HT1080 (cell line): ENCODE measurements around the gene NEK8. TPM values are rescaled to one million over a fixed set of nuclear protein-coding genes. Genes with fewer than 3 reads are reported as not detected.
"Not testable (repeated sequence)": the region's sequence is repeated elsewhere in the genome, so short reads cannot be mapped to it uniquely, and the experiment has no call there.

ENCODE experiments used
- DNase-seq: peaks from one replicate; pipeline ENCODE4 v3.0.0-alpha.2; 2015; ENCODE audit warnings: low read depth
- small RNA-seq: library from RNA; depleted of rRNA; stranded (forward); fragments of <200 nt; gene quantifications from one replicate; pipeline ENCODE3, GENCODE V24; 2014
- total RNA-seq: library from RNA; depleted of rRNA; stranded (reverse); fragments of >200 nt; shearing (Covaris generic); gene quantifications from 2 replicates; pipeline ENCODE4 v1.2.3, GENCODE V29; 2014; rRNA removed

NEK8 gene
- total RNA-seq, 1 experiment from 2014 or later: 3.2 TPM

DNA sequence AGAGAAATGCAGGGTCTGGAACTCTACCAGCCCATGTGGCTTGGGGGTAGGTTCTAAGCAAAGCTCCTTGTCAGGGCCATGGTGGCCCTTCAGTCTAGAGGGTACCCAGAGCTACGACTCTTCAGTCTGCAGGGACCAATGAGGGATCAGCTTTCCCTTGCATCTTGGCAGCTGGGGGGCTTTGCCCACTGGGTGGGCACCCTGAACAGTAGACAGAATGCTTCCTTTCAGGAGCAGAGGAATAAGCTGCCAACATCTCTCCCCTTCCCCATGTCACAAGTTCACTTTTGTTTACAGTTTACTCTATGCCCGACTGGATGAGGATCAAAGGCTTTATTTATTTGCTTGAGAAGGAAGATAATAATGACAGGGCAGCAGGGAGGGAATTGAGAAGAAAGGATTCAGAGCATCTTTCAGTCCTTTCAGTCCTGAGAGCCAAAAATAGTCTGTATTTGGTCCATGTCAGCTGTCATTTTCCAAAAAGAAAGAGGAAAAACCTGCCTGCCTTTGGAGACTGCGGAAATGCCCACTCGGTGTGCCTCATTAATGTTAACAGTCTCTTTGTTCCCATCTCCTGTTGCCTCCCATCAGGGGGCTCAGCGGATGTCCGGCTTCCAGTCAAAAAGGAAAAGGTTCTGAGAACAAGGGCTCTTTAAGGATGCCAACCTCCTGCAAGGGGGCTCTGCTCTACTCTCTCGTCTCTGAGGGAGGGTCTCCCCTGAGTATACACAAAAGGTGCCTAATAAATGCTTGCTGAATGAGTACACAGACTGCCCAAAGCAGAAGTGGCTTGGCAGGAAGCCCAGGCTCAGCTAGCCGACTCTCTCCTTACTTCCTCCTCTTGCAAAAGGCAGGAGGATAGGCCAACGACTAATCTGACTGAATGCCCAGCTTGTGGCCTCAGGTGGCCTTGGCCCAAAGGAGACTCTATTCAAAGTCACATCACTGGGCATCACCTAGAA, 32.3 kb downstream of the NEK8 start:
- peak; percentile 61 for DNase-seq

GRCh38 chr17:28763137-28763799, 34.7 kb downstream of the NEK8 start:
- DNase-seq: no peak

DNA sequence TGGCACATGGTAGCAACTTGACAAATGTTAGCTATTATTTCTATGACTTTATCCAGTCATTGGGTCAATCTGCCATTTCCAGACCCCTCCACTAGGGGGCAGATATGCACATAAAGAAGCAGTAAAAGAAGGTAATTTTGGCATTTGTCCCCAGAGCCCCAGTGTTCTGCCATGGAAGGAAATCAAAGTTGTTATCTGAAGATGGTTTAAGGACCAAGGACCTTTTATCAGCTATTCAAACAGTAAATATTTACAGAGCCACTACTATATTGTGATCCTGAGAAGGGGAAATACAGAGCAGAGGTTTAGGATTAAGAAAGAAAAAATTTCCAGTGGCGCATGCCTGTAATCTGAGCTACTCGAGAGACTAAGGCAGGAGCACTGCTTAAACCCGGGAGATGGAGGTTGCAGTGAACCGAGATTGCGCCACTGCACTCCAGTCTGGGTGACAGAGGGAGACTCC, 35.2 kb downstream of the NEK8 start:
- DNase-seq: peak; percentile 66

DNA sequence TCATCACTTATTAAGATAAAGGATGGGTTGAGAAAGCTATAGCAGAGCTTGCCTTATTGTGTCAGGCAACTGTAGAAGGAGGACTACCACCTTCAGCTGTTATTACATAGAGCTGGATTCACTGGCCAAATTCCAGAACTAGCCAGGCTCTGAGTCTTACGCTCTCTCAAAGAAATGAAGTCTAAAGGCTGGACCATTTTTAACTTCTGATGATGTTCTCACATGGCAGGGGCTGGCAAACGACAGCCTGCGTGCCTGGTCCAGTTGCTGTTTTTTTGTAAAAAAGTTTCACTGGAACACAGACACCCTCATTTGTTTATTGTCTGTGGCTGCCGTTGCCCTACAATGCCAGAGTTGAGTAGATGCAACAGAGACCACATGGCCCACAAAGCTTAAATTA, 36.5 kb downstream of the NEK8 start:
- DNase-seq: no peak

- DNase-seq: no peak
Measured at GRCh38 chr17:28773736-28774135, 45.1 kb downstream of the NEK8 start.

GRCh38 chr17:28774206-28774605, 45.6 kb downstream of the NEK8 start:
- no peak for DNase-seq

DNA sequence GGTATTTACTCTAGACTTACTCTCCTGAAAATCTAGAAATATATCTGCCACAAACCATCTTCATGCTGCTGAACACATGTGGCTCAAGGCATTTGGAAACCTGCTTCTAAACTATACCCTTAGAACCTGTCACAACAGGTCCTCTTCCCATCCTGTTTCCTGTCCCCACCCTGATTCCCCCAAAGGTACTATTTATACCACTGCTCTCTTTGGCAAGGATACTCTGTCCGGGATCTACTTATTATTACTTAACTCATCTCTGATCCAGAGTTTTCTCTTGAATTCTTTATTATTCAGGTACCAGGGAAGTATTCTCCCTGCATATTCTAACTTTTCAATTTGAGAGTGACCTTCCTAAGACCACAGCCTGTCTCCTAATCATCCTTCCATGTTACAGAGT, 48.6 kb downstream of the NEK8 start:
- no peak for DNase-seq

DNA sequence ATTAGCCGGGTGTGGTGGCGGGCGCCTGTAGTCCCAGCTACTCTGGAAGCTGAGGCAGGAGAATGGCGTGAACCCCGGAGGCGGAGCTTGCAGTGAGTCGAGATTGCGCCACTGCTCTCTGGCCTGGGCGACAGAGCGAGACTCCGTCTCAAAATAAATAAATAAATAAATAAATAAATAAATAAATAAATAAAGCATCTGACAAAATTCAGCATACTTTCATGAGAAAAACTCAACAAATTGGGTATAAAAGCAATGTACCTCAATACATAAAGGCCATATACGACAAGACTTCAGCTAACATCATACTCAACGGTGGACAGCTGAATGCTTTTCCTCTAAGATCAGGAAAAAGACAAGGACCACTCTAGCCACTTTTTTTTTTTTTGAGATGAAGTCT, 51.0 kb downstream of the NEK8 start:
- DNase-seq: not testable (repeated sequence)

DNA sequence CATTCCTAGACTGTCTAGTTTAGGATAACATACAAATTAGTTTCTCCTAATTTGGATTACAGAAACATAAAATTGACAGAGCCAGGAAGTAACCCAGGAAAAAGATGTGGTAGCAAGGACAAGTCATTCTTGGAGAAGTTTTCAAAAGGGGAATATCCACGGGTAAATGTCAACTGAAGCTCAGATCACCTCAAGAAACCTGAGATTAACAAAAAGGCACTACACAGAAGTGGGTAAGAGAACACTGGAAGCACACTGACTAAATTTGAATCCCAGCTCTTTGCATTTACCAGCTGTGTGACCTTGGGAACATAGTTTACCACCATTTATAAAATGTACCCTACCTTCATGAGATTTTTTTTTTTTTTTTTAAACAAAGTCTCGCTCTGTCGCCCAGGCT, 54.6 kb downstream of the NEK8 start:
- DNase-seq: no peak

DNA sequence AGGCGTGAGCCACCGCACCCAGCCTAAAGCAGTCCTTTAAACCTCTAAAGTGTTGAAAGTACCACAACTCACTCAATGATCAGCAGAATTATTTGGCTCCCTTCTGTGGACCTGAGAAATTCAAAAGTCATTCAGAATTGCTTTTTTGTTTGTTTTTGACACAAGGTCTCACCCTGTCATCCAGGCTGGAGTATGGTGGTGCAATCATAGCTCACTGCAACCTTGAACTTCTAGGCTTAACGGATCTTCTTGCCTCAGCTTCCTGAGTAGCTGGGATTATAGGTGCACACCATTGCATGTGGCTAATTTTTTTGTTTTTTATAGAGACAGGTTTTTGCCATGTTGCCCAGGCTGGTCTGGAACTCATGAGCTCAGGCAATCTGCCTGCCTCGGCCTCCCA, 59.5 kb downstream of the NEK8 start:
- DNase-seq: no peak

Small RNA genes within 50 kb of the gene (small RNA-seq; reads per million reads assigned to genes)
- not detected for gene SNORD42A
- not detected for gene SNORD42B
- gene SNORD4A: not detected
- not detected for gene SNORD4B

Other genes with a start within 250 kb of the NEK8 start
- gene FOXN1, start 222.4 kb upstream of the NEK8 start, total RNA-seq: not detected in 2 replicates
- 57.8 and 58.4 TPM in 2 replicates for gene UNC119, start 176.2 kb upstream of the NEK8 start, total RNA-seq
- 34.1 and 43.0 TPM in 2 replicates for gene PIGS, start 157.3 kb upstream of the NEK8 start, total RNA-seq
- gene ALDOC, start 151.9 kb upstream of the NEK8 start, total RNA-seq: 17.1 and 18.4 TPM in 2 replicates
- 84.5 and 93.0 TPM in 2 replicates for gene SPAG5, start 129.8 kb upstream of the NEK8 start, total RNA-seq
- gene RSKR, start 114.6 kb upstream of the NEK8 start, total RNA-seq: 2.8 and 5.8 TPM in 2 replicates
- gene BLTP2, start 83.6 kb upstream of the NEK8 start, total RNA-seq: 160 and 168 TPM in 2 replicates
- 49.3 and 64.3 TPM in 2 replicates for gene SDF2, start 66.9 kb upstream of the NEK8 start, total RNA-seq
- 48.7 and 52.3 TPM in 2 replicates for gene SUPT6H, start 66.6 kb upstream of the NEK8 start, total RNA-seq
- gene PROCA1, start 16.9 kb upstream of the NEK8 start, total RNA-seq: 0.80 and 1.3 TPM in 2 replicates
- 134 and 141 TPM in 2 replicates for gene RAB34, start 10.9 kb upstream of the NEK8 start, total RNA-seq
- 1,148 and 1,282 TPM in 2 replicates for gene RPL23A, start 8.8 kb upstream of the NEK8 start, total RNA-seq
- gene TLCD1, start 2.6 kb upstream of the NEK8 start, total RNA-seq: 28.8 and 29.9 TPM in 2 replicates
- 68.7 and 80.7 TPM in 2 replicates for gene TRAF4, start 15.2 kb downstream of the NEK8 start, total RNA-seq
- 4.4 and 11.9 TPM in 2 replicates for gene FAM222B, start 114.0 kb downstream of the NEK8 start, total RNA-seq
- gene ERAL1, start 126.2 kb downstream of the NEK8 start, total RNA-seq: 35.4 and 47.1 TPM in 2 replicates
- 23.4 and 28.1 TPM in 2 replicates for gene FLOT2, start 168.9 kb downstream of the NEK8 start, total RNA-seq
- gene DHRS13, start 174.3 kb downstream of the NEK8 start, total RNA-seq: 8.7 and 13.6 TPM in 2 replicates
- 21.1 and 24.7 TPM in 2 replicates for gene PHF12, start 222.7 kb downstream of the NEK8 start, total RNA-seq